DMS 273 (cell line): ENCODE data around the gene POU2F3.
A peak's percentile ranks its signal among the peaks of the same experiment; 100 is the strongest.

ENCODE experiments used
- DNase-seq: peaks from one replicate; lab custom pipeline; 2025; ENCODE audit not compliant: unreplicated experiment; lab: John Stamatoyannopoulos, UW

Gene POU2F3

DNA sequence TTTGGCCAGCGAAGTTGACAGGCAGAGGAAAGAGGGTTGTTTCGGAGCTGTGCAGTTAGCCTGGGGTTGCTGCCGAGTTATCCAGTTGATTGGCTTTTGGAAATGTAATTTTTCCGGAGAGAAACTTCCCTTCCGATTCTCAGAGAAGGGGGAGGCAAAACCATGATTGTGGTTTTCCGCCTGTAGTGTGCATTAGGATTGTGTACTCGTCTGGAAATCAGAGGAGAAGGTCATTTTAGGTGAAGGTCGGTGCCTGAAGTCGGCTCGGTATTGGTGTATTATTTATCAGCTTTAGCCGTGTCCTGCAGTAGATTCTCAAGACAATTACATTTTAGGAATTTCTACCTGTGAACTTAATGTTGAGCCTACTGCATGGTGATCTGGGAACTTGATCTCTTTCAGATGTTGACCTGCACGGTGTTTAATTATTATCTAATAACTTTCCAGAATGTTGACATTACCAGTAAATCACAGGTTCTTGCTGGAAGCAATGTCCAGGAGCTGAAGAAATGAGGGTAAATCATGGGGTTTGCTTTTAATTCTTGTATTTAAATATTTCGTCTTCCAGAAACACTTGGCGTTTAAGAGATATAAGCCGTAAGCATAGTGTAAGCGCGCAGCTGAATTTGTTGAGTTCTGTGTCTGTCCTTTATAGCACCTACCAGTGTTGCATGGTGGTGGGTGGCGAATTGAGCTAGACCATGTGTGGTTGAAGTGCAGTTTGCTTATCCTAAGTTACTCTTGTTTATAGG lies 97.6 kb downstream of the POU2F3 start:
- DNase-seq = peak; percentile 61

DNA sequence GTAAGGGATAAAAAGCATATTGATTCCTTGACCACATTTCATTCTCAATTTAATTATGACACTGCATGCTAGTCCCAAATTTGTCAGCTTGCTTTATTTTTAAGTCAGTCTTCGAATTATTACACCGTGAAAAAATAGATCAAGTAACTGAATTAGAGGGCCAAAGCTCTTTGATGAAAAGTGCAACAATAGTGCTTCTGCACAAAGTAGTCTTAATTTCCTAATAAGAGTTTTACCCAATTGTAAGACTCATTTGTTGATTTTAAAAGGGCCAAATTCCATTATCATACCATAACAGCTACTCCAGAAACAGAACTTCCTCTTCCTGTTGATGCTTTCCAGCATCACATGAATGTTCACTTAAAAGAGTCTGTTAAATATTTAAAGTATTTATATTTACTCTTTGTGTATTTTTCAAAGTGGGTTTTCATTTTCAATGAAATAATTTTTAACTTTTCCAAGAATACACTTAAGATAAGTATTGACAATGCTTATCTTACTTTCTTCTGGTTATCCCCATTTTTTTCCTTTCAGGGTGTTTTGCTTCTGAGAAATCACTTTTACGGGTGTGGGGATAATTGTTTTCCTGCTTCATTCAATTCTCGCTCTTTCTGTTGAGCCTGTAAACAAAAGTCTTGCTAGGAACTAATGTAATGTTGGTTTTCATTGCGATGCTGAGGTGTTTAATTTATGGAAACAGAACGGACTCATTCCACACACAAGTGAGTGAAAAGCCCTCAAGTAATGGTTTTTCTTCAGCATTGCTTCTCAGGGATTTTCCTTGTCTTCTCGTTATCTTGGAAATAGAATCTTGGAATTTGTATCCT lies 98.4 kb downstream of the POU2F3 start:
- no peak for DNase-seq

DNA sequence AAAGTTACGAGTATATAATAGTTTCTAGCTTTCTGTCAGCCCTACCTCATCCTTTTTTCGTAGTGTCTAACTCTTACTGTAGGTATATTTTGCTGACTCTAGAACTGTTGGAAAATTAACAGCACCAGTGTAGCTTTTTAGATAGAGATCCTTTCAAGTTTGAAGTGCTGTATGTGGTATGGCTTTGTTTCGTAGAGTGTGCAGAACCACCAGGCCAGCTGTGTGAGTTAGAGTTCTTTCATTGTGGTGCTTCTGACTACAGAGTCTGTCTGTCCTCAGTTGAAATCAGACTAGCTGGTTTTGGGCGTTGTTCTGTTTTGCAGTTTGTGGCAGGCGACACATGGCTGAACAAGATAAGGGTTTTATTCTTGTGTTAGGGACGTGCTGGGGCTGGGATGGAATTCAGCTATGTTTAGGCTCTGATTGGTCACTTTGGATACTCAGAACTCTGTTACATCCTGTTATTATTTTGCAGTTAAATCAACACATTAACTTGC lies 99.5 kb downstream of the POU2F3 start:
- peak; percentile 27 for DNase-seq

DNA sequence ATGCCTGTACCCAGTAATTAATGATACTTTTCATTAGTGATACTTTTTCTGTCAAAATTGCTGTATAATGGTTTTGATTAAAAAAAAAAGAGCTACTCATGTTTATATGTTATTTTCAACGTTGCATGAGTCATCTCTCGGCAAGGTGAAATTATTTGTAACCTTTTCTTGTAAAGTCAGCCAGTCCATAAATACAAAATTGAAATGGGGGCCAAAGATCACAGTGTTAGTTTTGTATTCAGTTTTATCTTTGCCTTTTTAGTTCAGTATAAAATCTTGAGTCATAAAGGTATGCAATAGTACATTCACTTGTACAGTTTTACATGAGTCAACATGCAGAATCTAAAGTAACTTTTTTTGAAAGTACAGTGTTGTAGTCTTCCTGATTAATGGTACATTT lies 100.6 kb downstream of the POU2F3 start:
- no peak for DNase-seq

DNA sequence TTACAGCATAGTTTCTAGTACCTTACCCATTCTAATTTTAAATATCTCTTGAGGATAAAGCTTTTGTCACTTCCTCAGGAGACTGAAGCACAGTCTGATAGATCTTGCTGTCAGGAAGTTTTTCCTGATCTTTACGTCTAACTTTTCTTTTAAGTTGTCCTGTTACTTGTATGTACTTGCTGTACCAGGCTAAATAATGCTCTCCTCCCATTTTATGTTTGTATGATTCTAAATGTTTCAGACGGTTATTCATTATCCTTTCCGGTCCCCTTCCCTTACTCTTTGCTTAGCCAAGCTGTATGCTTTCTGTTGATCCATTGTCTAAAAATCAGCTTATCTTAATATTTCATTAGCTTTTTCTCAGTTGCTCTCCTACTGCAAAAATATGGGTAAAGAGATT lies 102.3 kb downstream of the POU2F3 start:
- DNase-seq = no peak

DNA sequence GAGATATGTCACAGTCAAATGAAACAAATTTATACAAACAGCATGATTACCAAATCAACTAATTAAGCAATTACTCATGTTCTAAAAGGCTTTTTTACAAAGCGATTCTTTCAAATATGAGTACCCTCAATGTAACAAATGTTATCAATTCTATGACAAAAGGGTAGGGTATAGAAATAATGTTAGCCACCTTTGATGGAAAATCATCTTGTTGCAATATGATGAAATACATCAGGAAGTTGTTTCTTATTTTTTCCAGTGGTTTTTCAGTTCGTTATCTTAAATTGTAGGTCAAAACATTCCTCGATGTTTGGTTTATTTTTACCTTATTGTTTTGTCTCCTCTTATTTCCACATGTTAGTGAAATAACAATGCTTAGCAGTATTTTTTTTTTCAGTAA lies 102.7 kb downstream of the POU2F3 start:
- DNase-seq = no peak

DNA sequence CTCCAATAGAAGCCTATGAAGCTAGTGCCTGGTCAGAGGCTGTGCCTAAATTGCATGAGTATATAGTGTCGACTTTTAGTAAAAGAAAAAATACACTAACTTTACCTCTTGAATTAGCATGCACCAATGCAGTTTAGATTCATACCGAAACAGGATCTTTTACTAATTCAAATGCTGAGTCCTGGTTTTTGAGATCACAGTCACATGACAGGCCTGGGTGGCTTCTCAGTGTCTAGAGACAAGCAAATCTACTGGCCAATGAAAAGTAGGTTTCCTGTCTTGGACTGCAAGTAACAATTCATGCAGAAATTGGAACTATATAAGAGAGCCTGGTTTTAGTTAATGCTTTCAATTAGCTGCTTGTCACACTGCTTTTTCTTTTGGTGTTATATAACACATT lies 103.5 kb downstream of the POU2F3 start:
- DNase-seq = no peak

DNA sequence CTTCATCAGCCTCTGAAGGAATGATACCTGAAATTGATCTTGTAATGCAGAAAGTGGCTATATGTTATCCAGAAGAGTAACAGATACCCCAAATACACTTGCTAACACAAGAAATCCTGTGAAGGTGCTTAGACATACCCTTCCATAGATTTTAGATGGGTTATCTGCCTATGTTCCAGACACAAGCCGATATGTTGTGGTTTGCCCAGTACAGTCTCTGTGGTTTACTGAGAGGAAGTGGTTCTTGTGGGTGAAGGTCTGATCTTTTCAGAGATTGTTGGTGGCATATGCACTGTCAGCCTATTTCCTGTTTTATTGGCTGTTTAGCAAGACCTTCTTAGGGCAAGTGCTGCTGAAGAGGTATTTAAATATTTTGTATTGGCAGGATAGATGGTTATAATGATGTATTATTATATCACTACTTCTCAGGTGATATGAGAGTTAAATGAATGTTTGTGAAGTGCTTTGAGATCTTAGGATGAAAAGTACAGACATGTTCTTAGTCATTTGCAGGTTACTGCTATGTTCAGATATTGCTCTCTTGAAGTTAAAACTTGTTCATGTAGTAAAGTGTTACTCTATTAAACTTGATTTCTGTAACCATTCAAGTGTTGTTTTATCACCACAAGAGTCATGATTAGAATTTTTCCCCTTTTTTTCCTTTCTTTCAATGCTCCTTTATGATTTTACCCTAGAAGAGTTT lies 104.5 kb downstream of the POU2F3 start:
- DNase-seq = no peak

DNA sequence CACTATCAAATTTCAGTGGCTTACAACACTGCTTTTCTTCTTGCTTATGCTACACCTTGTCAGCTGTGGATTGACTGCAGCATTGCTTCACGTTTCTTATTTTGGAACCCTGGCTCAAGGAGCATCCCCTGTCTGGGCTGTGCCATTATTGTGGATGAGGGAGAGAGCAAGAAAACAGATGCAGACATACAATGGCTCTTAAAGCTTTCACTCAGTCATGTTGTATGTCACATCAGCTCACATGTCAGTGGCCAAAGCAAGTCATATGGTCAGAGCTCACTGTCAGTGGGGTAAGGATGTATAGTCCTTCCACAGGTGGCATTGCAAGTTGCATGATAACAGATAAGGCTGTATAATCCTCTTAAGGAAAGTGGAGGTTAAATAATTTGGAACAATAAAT lies 106.3 kb downstream of the POU2F3 start:
- DNase-seq = peak; percentile 24

DNA sequence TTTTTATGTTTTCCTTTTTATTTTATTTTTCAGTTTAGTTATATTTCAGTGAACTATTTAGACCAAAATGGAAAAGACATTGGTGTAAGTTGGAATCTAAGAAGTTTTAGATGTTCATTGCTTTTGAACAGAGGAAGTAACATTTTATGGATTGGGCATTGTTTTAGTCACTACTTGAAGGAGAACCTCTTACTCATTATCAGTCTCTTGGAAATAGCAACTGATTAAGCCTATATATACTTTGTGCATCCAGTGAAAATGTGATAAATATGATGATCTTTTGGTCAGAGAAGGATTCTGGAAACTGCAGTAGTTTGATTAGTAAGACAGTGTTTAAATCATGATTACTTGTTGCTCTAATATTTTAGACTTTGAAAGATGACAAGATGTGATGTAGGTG lies 110.7 kb downstream of the POU2F3 start:
- DNase-seq = no peak

DNA sequence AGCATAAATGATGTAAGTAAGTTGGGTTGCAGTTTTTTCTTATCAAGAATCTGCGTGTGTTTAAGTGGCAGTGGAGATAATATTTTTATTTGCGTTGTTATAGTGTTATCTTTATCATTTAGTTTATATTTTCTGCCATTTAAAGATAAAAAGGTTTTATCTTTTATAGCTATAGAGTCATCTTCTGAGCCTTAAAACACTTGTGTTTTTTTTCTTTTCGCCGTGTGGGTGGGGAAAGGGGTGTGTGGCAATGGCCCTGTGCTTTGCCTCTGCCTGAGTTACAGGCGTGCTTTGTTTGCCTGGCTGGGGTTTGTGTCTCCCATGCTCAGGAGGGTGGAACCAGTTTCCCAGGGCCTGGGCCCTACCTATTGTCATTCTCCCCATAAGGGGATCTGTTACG lies 112.5 kb downstream of the POU2F3 start:
- DNase-seq = no peak

DNA sequence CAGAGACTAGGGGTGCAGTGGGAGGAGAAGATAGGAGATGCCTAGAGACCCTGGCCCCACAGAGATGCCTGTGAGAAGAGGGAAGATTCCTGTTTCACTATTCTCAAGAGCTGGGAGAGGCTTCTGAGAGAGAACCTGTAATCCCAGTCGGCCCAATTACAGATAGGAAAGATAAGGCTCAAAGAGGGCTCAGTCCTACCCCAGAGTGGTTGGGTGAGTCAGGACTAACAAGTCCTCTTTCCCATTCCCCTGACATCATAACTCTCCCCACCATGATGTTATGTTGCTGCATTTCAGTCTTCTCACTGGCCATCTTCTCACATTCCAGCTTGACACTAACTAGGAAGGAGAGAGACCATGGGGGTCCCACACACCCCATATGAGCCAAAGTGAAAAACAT lies 114.1 kb downstream of the POU2F3 start:
- no peak for DNase-seq

DNA sequence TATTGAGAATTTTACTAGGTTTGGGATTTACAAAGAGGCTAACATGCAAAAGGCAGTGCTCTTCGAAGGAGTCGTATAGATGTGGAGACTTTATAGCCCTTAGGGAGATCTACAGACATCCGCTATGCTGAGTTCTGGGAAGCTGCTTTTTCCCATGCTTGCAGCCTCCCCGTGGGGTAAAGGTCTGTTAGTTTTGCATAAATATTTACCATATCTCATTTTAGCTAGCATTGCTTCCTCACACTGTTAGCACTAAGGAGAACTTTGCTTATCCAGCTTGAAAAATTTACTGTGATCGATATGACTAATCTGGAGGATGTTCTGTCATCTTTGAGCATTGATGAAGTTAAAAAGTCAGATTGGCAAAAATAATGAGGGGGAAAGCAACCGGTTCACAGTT lies 114.8 kb downstream of the POU2F3 start:
- DNase-seq = no peak

DNA sequence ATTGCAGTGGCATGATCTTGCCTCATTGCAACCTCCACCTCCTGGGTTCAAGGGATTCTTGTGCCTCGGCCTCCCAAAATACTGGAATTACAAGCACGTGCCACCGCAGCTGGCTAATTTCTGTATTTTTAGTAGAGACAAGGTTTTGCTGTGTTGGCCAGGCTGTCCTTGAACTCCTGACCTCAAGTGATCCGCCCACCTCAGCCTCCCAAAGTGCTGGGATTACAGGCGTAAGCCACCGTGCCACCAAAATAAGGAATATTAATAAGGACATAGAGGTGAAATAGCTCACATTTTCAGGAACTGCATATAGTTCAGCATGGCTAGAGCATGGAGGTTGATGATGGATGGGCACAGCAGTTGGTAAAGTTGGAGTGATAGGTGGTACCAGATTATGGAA lies 117.7 kb downstream of the POU2F3 start:
- DNase-seq = no peak

DNA sequence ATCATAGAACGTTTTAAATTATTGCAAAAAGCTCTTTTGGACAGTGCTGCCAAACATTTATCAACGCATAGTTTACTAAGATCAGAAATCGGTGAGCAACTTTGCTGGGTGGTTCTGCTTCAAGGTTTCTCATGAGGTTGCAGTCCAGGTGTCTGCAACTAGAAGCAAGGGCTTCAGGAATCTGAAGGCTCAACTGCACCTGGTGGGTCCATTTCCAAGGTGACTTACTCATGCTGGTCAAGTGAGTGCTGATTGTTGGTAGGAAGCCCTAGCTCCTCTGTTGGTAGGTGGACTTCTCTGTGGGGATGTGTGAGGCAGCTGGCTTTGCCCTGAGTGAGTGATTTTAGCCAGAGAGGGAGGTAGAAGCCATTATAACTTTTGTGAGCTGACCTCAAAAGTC lies 118.8 kb downstream of the POU2F3 start:
- no peak for DNase-seq

DNA sequence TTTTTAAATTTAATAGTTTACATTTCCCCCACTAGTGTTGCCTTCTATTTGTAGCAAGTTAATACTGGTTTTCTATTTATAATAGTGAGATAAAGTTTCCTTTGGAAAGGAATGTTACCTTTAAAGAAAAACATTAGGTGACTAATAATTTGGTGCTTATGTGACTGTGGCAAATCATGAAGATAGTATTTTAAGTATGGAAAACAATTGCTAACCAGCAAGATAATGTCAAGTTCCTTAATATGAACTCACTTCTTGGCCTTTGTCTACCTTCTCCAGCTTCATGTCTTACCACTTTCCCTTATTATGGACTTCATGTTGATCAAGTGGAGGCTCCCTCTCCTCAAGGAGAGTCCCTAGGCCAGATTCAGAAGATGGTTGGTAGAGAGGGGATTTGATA lies 123.5 kb downstream of the POU2F3 start:
- DNase-seq = no peak

DNA sequence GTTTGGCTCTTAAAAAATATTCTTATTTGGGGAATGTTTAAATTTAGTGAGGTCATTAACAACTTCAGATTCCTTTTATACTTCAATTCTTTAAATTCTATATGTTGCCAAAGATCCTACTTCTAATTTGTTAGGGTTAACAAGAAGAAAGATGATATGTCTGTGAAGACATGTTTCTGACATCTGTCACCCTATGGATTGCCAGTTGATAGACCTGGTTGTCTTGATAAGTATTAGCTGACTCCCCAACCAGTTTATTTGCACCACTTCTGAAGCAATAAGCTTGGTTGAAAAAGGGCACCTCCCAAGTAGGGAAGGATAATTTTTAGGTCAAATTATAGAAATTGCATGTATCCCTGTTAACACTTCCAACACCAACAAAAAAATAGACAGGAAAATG lies 125.6 kb downstream of the POU2F3 start:
- DNase-seq = no peak
